Measurements from ENCODE around the gene RPS4Y2. TPM values are rescaled to one million over a fixed set of nuclear protein-coding genes. Genes with fewer than 3 reads are reported as not detected.

RPS4Y2 gene
- total RNA-seq, 1 experiment from 2014 or later: not detected

- no peaks in the 10 kb centered on the region for H3K9me2 ChIP-seq (replicated peaks; ENCODE audit: insufficient read depth, low read length)
- H3K4me3 ChIP-seq (ENCODE audit: low read length): no peak overlapping the region
- H3K36me3 ChIP-seq (ENCODE audit: insufficient read depth, low read length): no peaks in the 10 kb centered on the region
- H2AFZ ChIP-seq (ENCODE audit: low read length): no peak overlapping the region
- no peaks in the 10 kb centered on the region for H3K4me1 ChIP-seq (ENCODE audit: low read length)
- DNase-seq: no peak
- H3K27me3 ChIP-seq (ENCODE audit: low read length): no peaks in the 10 kb centered on the region
- H3K9me3 ChIP-seq (ENCODE audit: low read length): no peaks in the 10 kb centered on the region
- H4K20me1 ChIP-seq (ENCODE audit: insufficient read depth, low read depth, low read length): no peaks in the 10 kb centered on the region
- H3K27ac ChIP-seq (ENCODE audit: low read length): no peak overlapping the region
- no peak overlapping the region for H3K9ac ChIP-seq (ENCODE audit: low read length)
- H3K79me2 ChIP-seq (ENCODE audit: low read length): no peaks in the 10 kb centered on the region
- H3K4me2 ChIP-seq (ENCODE audit: low read depth, low read length, poor library complexity, severe bottlenecking): no peak overlapping the region
These were observed 42.6 kb downstream of the RPS4Y2 start for GRCh38 chrY:20798351-20799049.

- no peak for DNase-seq
- H3K4me2 ChIP-seq (ENCODE audit: low read depth, low read length, poor library complexity, severe bottlenecking): no peak overlapping the region
These were observed 46.8 kb downstream of the RPS4Y2 start for GRCh38 chrY:20802659-20803058.

GRCh38 chrY:20806243-20806642 lies 50.3 kb downstream of the RPS4Y2 start:
- DNase-seq: no peak
- no peaks in the 10 kb centered on the region for H3K36me3 ChIP-seq (ENCODE audit: insufficient read depth, low read length)
- H3K4me3 ChIP-seq (ENCODE audit: low read length): no peak overlapping the region
- no peaks in the 10 kb centered on the region for H3K4me1 ChIP-seq (ENCODE audit: low read length)
- H4K20me1 ChIP-seq (ENCODE audit: insufficient read depth, low read depth, low read length): no peaks in the 10 kb centered on the region
- H2AFZ ChIP-seq (ENCODE audit: low read length): no peak overlapping the region
- H3K27ac ChIP-seq (ENCODE audit: low read length): no peak overlapping the region
- H3K9me2 ChIP-seq (replicated peaks; ENCODE audit: insufficient read depth, low read length): no peaks in the 10 kb centered on the region
- H3K79me2 ChIP-seq (ENCODE audit: low read length): no peaks in the 10 kb centered on the region
- H3K27me3 ChIP-seq (ENCODE audit: low read length): no peaks in the 10 kb centered on the region
- H3K9ac ChIP-seq (ENCODE audit: low read length): no peak overlapping the region
- H3K4me2 ChIP-seq (ENCODE audit: low read depth, low read length, poor library complexity, severe bottlenecking): no peak overlapping the region
- H3K9me3 ChIP-seq (ENCODE audit: low read length): no peaks in the 10 kb centered on the region

More at GRCh38 chrY:20802659-20803058, 46.8 kb downstream of the RPS4Y2 start:
- no peaks in the 10 kb centered on the region for H3K27me3 ChIP-seq (ENCODE audit: low read length)
- no peak overlapping the region for H3K27ac ChIP-seq (ENCODE audit: low read length)
- no peak overlapping the region for H3K9ac ChIP-seq (ENCODE audit: low read length)
- H3K36me3 ChIP-seq (ENCODE audit: insufficient read depth, low read length): no peaks in the 10 kb centered on the region
- no peaks in the 10 kb centered on the region for H3K79me2 ChIP-seq (ENCODE audit: low read length)
- no peak overlapping the region for H3K4me3 ChIP-seq (ENCODE audit: low read length)
- no peaks in the 10 kb centered on the region for H3K9me2 ChIP-seq (replicated peaks; ENCODE audit: insufficient read depth, low read length)
- H4K20me1 ChIP-seq (ENCODE audit: insufficient read depth, low read depth, low read length): no peaks in the 10 kb centered on the region
- no peaks in the 10 kb centered on the region for H3K4me1 ChIP-seq (ENCODE audit: low read length)
- H2AFZ ChIP-seq (ENCODE audit: low read length): no peak overlapping the region
- no peaks in the 10 kb centered on the region for H3K9me3 ChIP-seq (ENCODE audit: low read length)

DNA sequence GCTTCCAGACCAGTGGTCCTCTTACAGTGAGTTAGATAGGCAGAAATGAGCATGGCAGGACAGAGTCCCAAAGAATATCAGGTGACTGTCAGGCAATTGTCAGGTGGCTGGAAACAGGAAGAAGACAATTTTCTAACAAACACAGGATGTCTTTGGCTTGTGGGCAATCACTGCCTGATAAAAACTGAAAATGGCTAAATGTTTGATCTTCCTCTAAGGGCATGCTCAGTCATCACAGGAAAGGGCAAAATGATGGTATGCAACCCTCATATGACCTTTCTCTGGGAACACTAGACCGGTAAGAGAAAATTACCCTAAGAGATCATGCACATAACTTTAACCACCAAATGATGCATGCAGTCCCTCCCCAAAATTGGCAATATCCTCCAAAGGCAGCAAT lies 57.6 kb downstream of the RPS4Y2 start:
- Histone ChIP-seq H3K4me3 (ENCODE audit: low read length) (no peak overlapping the region), H3K27me3 (ENCODE audit: low read length) (no peaks in the 10 kb centered on the region), H3K36me3 (ENCODE audit: insufficient read depth, low read length) (no peaks in the 10 kb centered on the region), H3K27ac (ENCODE audit: low read length) (no peak overlapping the region), H3K9ac (ENCODE audit: low read length) (no peak overlapping the region), H3K79me2 (ENCODE audit: low read length) (no peaks in the 10 kb centered on the region), H2AFZ (ENCODE audit: low read length) (no peak overlapping the region), H3K4me1 (ENCODE audit: low read length) (no peaks in the 10 kb centered on the region), H3K9me2 (replicated peaks; ENCODE audit: insufficient read depth, low read length) (no peaks in the 10 kb centered on the region), H3K9me3 (ENCODE audit: low read length) (no peaks in the 10 kb centered on the region), H3K4me2 (ENCODE audit: low read depth, low read length, poor library complexity, severe bottlenecking) (no peak overlapping the region), H4K20me1 (ENCODE audit: insufficient read depth, low read depth, low read length) (no peaks in the 10 kb centered on the region)
- DNase-seq: no peak

GRCh38 chrY:20814794-20815193 lies 58.9 kb downstream of the RPS4Y2 start:
- Histone ChIP-seq H3K36me3 (ENCODE audit: insufficient read depth, low read length) (no peaks in the 10 kb centered on the region), H3K9me3 (ENCODE audit: low read length) (no peaks in the 10 kb centered on the region), H3K27me3 (ENCODE audit: low read length) (no peaks in the 10 kb centered on the region), H3K27ac (ENCODE audit: low read length) (no peak overlapping the region), H2AFZ (ENCODE audit: low read length) (no peak overlapping the region), H3K9ac (ENCODE audit: low read length) (no peak overlapping the region), H3K79me2 (ENCODE audit: low read length) (no peaks in the 10 kb centered on the region), H3K4me3 (ENCODE audit: low read length) (no peak overlapping the region), H4K20me1 (ENCODE audit: insufficient read depth, low read depth, low read length) (no peaks in the 10 kb centered on the region), H3K9me2 (replicated peaks; ENCODE audit: insufficient read depth, low read length) (no peaks in the 10 kb centered on the region), H3K4me1 (ENCODE audit: low read length) (no peaks in the 10 kb centered on the region), H3K4me2 (ENCODE audit: low read depth, low read length, poor library complexity, severe bottlenecking) (no peak overlapping the region)
- DNase-seq: no peak

DNA sequence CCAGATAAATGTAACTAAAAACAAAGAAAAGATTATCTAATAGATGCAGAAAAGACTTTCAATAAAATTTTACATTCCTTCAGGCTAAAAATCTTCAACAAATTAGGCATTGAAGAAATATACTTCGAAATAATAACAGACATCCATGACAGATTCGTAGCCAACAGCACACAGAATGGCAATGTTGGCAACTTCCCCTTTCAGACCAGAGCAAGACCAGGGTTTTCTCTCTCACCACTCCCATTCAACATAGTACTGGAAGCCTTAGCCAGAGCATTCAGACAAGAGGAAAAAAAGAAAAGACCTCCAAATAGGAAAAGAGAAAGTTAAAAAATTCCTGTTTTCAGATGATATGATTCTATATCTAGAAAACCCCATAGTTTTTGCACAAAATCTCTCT lies 61.2 kb downstream of the RPS4Y2 start:
- H3K9ac ChIP-seq (ENCODE audit: low read length): no peak overlapping the region
- no peak overlapping the region for H3K27ac ChIP-seq (ENCODE audit: low read length)
- no peaks in the 10 kb centered on the region for H3K79me2 ChIP-seq (ENCODE audit: low read length)
- H3K36me3 ChIP-seq (ENCODE audit: insufficient read depth, low read length): no peaks in the 10 kb centered on the region
- no peak overlapping the region for H2AFZ ChIP-seq (ENCODE audit: low read length)
- H3K4me2 ChIP-seq (ENCODE audit: low read depth, low read length, poor library complexity, severe bottlenecking): no peak overlapping the region
- no peaks in the 10 kb centered on the region for H3K9me3 ChIP-seq (ENCODE audit: low read length)
- H4K20me1 ChIP-seq (ENCODE audit: insufficient read depth, low read depth, low read length): no peaks in the 10 kb centered on the region
- no peaks in the 10 kb centered on the region for H3K27me3 ChIP-seq (ENCODE audit: low read length)
- DNase-seq: no peak
- no peaks in the 10 kb centered on the region for H3K4me1 ChIP-seq (ENCODE audit: low read length)
- H3K9me2 ChIP-seq (replicated peaks; ENCODE audit: insufficient read depth, low read length): no peaks in the 10 kb centered on the region
- H3K4me3 ChIP-seq (ENCODE audit: low read length): no peak overlapping the region

Other genes with a start within 250 kb of the RPS4Y2 start
- not detected in 2 replicates for gene EIF1AY, start 180.3 kb upstream of the RPS4Y2 start, total RNA-seq (2014; rRNA removed; shearing (Covaris generic); ENCODE audit: low replicate concordance)

Data from Karpas-422 (cell line).